HG03378 (cell line): ENCODE measurements around the gene AKR7A3.
"Not testable (repeated sequence)": the region's sequence is repeated elsewhere in the genome, so short reads cannot be mapped to it uniquely, and the experiment has no call there.

ENCODE experiments used
- ATAC-seq: cut with Tn5 transposase; IDR thresholded peaks from one replicate; pipeline ENCODE4 v1.9.1; 2021; ENCODE audit warnings: mild to moderate bottlenecking, moderate library complexity; ENCODE audit not compliant: unreplicated experiment

Gene AKR7A3

DNA sequence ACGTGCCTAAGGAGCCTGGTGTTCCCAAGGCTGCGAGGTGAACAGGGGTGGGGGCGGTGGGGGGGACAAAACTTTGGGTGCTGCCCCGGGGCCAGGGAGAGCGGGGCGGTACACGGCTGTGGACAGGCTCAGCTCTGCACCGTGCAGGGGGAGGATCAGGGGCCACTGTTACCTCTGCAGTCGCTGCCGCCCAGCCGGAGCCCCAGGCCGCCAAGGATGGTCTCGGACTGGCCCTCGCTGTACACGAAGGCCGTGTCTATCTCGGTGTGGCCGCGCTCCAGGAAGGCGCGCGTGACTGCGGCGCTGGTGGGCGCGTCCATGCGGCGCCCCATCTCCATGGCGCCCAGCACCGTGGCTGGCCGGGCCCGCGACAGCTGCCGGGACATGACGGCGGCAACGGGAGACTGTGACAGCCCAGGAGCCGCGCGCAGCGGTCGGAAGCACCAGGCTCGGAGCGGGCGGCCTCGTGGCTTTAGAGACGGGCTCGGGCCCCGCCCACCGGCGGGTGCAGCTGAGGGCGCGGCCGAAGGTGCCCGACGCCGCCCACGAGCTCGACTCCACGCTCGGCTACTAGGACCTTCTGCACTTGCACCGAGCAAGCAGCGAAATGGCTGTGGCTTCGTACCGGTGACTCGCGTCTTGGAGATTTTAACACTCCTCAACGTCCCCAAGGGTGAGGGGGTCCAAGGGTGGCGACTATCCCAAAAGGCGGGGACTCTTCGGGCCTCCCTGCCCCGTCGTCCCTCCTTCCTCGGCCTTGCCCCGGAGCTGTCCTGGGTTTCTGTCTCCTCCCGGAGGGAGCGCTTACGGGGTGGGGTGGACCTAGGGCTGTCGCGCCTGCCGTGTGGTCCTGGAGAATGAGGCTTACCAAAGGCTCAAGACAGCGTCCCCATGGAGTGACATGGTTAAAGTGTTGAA, at the start of gene AKR7A3:
AKR7A3 (minus strand) TSS at position 447 of the 918 bp plus-strand sequence; CDS start at position 386, 61 bp downstream.
- ATAC-seq: not testable (repeated sequence)

DNA sequence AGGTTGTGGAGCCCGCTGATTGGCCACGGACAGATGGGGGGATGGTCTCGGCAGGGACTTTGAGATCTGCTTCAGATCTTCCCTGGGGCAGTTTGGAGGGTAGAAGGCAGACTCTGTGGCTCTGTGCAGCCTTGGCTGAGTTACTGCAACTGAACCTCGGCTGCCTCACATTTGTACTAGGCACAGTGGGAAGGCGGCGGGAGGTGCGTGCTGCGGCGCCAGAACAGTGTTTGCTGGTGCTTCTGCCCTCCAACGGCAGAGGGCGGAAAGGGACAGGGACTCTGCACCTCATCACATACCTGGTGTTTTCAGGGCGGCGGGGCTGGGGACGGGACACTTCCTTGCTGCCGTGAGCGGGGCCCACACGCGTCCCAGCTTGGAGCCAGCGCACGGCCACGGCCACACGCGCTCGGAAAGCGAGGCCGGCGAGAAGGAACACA, 49.8 kb upstream of the AKR7A3 start:
- ATAC-seq: no peak

DNA sequence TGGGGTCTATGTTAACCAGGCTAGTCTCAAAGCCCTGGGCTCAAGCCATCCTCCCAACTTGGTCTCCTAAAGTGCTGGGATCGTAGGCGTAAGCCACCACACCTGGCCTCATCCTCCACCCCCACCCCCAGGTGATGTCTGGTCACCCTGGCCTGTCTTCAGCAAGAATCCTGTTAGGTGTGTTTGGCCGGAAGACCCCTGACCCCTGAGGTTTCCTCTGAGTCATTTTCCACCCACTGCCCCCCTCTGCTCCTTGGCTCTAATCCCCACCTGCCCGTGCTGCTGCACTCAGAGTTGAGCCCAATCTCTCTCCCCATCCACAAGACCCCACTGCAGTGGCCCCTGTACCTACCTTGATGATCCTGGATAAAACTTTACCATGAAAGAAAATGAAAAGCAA, 48.7 kb upstream of the AKR7A3 start:
- no peak for ATAC-seq

DNA sequence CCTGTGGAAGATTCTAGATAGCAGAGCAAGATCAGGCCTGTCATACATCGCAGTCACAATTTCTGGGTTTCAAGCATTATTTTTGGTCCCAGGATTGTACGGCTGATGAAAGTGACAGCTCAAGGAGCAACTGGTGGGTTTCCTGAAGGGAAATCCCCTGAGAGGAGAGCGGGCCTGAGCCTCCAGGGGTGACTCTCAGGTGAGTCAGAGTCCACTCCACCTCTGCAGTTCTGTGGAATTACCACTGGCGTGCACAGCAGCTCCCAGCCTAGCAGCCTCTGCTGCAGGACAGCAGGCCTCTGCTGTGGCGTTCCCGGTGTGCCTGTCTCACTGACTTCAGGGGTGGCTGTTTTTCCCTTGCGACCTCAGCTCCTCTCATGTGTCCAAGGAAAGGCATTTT, 48.0 kb upstream of the AKR7A3 start:
- no peak for ATAC-seq

- ATAC-seq: no peak
Observed at GRCh38 chr1:19333587-19334354, 45.2 kb upstream of the AKR7A3 start.

- no peak for ATAC-seq
Observed at GRCh38 chr1:19332832-19333231, 44.3 kb upstream of the AKR7A3 start.

DNA sequence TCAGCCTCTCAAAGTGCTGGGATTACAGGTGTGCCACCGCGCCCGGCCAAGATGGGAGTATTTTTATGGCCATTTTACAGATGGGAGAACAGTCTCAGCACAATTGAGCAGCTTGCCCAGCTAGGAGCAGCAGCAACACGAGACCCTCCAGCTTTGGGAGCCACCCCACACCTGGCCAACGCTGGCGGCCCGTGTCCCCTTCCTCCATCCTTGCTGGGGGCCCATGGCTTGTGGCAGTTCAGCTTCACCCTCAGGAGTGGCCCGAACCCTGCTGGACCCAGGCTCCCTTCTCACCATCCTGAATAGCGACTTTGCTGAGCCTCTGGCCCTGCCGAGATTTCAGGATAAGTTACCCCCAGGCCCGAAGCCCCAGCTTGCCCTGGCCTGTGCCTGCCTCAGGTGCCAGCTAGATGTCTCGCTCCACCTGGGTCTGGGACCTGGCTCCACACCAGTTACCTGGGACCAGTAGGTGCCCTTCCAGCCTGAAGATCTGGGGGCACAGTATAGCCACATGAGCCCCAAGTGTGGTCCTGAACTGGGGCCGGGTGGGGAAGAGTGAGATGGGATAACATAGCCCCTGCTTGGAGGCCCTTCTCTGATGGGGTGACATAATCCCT, 42.8 kb upstream of the AKR7A3 start:
- no peak for ATAC-seq

GRCh38 chr1:19330449-19331135, 42.0 kb upstream of the AKR7A3 start:
- no peak for ATAC-seq

DNA sequence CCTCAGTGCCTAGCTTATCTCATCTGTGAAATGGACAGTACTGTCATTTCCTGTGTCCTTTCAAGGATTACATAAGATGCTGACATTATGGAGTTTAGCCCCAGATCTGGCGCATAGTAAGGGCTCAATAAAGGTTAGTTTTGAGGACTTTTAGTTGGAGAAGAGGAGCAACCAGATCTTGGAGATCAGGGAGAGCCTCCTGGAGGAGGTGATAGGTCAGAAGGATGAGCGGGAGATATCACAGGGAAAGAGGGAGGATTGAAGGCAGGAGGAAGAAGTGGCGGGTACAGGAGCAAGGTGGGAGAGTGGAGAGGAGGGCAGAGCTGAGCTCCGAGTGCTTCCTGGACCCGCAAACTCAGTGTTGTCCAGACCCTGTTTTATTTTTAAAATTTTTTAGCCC, 41.0 kb upstream of the AKR7A3 start:
- no peak for ATAC-seq

DNA sequence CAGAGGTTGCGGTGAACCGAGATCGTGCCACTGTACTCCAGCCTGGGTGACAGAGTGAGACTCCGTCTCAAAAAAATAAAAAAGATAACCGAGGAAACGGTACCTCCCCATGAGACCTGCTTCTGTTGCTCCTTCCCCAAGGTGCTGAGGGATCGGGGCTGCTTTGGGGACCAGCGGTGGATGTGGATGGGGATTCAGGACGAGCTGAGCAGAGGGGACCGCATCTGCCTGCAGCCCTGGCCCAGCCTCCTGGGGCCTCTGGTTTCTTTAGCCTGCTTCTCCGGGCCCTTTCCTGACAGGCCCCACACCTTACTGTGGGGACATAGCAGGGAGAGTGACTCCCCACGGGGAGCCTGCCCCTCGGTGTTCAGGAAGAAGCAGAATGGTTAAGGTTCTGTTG, 40.6 kb upstream of the AKR7A3 start:
- ATAC-seq: no peak

DNA sequence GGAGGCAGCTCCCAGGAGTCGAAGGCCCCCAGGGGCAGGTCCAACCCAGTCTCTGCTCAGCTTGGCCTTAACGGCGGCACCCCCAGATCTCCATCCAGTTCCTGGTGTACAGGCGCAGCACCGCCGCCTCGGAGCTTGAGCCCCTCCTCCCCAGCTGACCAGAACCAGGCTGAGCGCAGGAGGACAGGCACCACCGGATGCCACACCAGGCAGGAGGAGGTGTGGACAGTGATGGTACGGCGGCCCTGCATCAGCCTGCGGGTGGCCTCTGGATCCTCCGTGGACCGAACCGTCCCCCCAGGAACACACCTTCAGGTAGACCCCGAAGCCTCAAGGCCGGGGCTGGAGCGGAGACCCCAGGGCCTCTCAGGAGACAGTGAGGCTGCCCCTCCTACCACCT, 39.9 kb upstream of the AKR7A3 start:
- no peak for ATAC-seq

DNA sequence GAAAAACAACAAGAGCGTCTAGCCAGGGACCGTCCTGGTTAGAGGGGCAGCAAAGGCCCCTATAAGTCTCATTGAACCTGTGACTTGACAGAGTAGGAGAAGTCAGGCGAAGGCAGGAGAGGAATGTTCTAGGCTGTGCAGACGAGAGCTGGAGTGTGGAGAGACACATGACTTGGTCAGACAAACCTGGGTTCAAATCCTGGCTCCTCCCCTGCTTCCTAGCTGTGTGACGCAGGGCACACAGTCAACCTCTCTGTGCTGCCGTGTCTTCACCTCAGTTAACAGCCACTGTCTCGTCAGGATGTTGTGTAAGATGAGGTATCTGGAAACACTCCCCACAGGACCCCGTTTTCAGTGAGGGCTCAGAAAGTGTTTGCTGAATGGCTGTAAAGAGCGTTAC, 39.2 kb upstream of the AKR7A3 start:
- no peak for ATAC-seq

DNA sequence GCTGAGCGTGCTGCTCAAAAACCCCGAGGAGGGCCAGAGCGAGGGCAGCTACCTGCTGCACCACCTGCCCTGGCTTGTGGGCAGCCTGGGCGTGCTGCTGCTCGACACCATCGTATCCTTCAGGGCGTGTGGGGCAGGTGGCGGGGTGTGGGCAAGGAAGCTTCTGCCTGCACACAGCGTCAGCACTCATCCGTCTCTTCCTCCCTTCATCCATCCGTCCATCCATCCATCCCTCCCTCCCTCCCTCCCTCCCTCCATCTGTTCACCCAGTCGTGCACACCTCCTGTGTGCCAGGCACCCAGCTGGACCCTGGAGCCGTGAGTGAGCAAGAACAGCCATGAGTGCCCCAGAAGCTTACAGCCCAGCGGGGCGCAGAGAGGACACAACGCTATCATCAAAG, 38.7 kb upstream of the AKR7A3 start:
- ATAC-seq: no peak

DNA sequence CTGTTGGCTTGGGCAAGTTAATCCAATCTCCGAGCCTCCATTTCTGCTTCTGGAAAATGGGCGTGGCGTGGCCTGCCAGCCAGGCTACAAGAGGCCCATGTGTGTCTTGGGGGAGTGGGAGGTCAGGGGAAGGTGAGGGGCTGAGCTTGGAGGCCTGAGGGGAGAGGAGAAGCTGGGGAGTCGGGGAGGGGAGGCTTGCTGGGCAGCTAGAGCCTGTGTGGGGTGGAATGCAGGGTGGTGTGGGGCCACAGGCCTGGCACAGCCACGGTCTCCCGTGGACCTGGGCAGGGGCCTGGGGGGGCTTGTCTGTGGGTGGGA, 38.1 kb upstream of the AKR7A3 start:
- ATAC-seq: no peak

DNA sequence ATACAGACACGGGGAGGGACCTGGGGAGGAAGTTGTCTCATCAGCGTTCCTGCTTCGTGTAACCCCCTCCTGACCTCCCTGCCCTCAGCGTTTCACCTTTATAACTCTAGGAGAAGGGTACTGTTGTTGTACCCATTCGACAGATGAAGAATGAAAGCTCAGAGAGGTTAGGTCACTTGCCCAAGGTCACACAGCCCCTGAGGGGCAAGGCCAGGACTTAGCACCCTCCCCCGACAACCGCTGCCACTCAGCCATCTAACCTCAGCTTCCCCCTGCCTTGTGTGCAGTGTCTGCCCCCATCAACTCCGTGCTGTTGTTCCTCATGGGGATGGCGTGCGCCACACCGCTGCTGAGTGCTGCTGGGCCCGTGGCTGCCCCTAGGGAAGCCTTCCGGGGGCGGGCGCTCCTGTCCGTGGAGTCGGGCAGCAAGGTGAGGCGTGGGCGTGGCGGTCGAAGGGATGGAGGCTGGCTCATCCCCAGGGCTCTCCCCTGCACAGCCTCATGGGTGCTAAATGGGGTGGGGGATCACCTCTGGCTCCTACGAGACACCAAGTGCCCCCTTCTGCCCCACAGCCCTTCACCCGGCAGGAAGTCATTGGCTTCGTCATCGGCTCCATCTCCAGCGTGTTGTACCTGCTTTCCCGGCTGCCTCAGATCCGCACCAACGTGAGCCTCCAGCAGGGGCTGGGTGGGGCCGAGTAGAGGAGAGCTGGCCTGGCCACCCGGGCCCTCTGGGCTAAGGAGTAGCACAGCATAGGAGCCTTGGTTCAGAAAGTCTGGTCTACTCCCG, 37.6 kb upstream of the AKR7A3 start:
- ATAC-seq: no peak

DNA sequence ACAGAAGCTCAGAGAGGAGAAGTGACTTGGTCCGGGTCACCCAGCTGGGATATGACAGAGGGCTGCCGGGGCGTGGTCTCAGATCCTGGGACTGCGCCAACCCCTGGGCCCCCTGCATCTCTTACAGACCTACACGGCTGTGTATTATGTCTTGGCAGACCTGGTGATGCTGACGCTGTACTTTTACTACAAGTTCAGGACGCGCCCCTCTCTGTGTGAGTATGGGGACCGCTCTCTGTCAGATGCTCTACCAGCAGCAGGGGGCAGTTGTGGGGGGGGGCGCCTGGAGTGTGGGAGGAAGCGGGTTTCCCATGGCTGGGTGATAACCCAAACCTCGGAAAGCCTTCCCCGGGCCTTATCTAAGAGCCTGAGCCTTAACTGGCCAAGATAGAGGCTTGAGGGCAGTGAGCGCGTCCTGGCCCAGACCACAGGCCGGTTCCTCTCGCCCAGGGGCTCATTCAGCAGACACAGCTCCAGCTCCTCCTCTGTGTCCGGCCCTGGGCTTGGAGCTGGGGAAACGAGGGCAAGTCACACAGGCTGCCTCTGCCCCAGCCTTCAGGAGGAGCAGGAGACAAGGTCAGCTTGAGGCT, 36.9 kb upstream of the AKR7A3 start:
- no peak for ATAC-seq

DNA sequence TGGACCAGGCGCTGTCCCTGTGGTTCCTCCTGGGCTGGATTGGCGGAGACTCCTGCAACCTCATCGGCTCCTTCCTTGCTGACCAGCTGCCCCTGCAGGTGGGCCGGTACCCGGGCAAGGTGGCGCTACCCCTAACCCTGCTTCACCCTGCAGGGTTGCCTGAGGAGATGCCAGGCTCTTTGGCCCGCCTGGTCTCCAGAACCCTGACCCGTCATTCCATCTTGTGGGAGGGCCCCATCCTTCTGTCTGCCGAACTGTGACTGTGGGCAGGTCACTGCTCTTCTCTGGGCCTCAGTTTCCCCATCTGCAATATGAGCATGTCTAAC, 36.1 kb upstream of the AKR7A3 start:
- ATAC-seq: no peak

GRCh38 chr1:19323987-19324664, 35.6 kb upstream of the AKR7A3 start:
- no peak for ATAC-seq

DNA sequence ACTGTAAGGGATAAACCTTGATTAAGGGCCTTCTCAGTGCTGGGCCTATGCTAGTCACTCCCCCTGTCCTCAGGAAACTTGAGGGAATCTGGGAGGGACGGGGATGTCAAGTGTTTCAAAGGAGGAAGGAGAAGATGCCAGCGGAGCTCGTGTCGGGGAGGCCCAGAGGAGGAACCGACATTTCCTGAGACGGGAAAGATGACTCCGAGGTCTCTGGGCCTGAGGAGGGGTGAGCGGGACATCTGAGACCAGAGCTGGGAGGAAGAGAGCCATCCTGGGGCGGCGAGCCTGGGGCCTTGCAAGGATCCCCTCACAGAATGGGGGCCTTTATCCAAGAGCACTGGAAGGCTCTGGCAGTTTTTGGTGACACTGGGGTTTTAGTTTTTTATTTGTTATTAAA, 33.9 kb upstream of the AKR7A3 start:
- no peak for ATAC-seq

GRCh38 chr1:19321071-19321470, 32.5 kb upstream of the AKR7A3 start:
- no peak for ATAC-seq
